LoVo (cell line): ENCODE results near the gene HACL1.
A peak's percentile ranks its signal among the peaks of the same experiment; 100 is the strongest.
"Not testable (repeated sequence)": the region's sequence is repeated elsewhere in the genome, so short reads cannot be mapped to it uniquely, and the experiment has no call there.

Source experiments
- DNase-seq: peaks from one replicate; pipeline ENCODE4 v3.0.0-alpha.2; 2016; ENCODE audit warnings: low spot score

The HACL1 gene

DNA sequence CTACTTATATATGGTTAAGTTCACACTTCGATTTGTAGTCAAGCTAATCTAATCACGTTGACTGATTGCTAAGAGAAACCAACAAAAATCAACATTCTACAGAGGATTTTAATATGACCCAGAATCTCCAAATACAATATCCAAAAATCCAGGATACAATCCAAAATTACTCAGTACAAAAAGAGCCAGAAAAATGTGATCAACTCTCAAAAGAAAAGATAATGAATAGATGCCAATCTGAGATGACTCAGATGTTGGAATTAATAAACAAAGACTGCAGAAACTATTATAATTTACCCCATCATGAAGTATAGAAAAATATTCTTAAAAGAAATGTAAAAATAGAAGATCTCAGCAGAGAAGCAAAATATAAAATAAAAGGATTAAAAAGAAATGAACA is 22.3 kb downstream of the HACL1 start:
- DNase-seq, result no peak

DNA sequence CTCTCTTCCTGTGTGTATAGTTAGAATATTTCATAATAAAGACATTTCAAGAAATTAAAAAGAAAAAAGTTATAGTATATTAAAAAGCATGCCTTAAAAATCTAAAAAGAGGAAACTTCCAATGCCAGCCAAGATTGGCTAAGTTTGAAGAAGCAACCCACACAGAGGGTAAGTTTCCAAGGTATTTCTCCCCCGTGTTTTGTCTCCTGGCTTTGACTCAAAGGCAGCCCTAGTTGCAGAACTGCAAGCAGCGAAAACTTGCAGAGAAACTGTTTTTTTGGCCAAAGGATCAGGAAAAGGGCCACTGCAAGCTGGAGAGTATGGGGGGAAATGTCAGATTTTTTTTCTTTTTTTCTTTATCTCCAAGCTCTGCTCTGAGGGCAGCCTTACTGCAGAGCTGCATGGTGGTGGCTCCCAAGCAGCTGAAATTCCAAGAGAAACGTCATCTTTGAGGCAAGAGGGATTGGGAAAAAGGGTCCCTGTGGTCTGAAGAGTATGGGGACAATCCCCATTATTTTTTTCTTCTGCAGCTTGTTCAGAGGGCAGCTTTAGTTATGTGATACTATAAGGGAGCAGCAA is 23.0 kb downstream of the HACL1 start:
- DNase-seq, result no peak

GRCh38 chr3:15576475-15576874 is 24.9 kb downstream of the HACL1 start:
- no peak for DNase-seq

DNA sequence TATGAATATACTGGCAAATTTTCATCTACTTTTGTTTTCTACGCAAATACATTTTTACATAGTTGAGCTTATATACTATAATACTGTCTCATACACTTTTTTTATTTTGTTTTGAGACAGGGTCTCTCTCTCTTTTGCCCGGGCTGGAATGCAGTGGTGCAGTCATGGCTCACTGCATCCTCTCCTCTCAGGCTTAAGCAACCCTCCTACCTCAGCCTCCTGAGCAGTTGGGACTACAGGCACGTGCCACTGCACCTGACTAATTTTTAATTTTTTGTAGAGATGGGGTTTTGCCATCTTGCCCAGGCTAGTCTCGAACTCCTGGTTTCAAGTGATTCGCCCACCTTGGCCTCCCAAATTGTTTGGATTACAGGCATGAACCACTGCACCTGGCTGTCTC is 25.9 kb downstream of the HACL1 start:
- DNase-seq, result no peak

GRCh38 chr3:15572138-15572537 is 29.2 kb downstream of the HACL1 start:
- no peak for DNase-seq

DNA sequence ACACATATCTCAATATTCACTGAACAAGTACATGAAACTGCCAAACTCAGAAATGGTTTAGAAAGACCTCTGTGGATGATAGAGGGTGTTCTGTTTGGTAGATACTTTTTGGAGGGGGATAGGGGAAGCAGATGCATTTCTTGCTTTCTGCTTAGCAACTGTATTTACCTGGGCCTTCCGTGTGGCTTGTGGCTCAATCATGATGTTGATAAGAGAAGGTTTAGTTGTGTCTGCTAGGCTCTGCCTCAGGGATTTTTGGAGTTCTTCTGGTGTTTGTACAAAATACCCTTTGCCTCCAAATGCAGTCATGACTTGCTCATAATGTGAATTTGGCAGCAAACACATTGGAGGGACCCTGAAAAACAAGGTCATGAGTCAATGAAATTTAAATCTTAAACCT is 38.2 kb downstream of the HACL1 start:
- no peak for DNase-seq

- DNase-seq, result no peak
Measured at GRCh38 chr3:15562560-15562959, 38.8 kb downstream of the HACL1 start.

GRCh38 chr3:15558581-15558980 is 42.8 kb downstream of the HACL1 start:
- DNase-seq, result no peak

GRCh38 chr3:15557511-15557946 is 43.8 kb downstream of the HACL1 start:
- peak; percentile 66 for DNase-seq

GRCh38 chr3:15556512-15556911 is 44.9 kb downstream of the HACL1 start:
- DNase-seq, result no peak

DNA sequence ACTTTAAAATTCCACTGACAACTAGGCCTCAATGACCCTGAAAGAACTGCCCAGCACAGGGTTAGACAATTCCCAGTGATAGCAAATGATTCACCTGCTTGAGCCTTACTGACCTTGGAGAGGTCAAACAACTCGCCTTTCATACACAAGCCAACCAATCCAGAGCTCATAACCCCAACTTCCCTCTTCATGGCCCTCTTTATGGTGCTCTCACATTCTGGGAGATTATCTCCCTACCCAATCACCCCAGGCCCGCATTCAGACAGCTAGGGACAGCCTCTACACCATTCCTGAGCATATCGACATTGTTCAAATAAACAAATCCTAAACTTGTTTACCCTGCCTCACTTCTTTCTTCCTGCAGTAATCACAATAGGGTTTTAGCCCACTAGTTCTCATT is 47.6 kb downstream of the HACL1 start:
- DNase-seq, result no peak

DNA sequence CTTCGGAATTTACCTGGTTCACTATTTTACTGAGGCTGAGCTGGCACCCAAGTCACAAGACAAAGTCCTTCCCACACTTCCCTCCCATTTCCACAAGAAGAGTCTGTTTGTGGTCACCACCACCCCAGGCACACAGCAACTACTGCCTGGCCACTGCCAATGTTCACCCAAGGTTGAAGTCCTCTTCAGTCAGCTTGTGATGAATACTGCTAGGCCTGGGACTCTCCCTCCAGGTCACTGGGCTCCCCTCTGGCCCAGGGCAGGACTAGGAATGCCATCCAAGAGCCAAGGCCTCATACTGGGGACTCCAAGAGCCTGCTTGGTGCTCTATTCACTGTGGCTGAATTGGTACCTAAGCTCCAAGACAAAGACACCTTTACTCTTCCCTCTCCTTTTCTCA is 49.5 kb downstream of the HACL1 start:
- no peak for DNase-seq

- no peak for DNase-seq
Measured at GRCh38 chr3:15549846-15550245, 51.5 kb downstream of the HACL1 start.

DNA sequence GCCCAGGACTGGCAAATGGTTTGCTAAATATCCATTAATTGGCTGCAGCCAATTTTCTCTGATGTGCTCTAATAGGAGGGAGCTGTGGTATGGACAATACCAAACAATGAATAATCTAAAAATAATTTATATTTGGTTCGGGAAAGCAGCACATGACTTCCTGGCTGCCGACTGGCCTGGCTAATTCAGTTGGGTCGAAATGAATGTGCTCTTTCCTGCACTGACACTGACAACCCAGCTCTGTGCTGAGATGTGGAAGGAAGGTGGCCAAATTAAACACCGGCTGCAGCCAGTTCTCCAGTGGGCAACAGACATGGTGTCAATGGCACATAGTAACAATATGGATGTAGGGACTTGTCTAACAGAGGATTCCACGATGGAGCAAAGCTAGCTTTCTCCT is 58.8 kb downstream of the HACL1 start:
- no peak for DNase-seq

GRCh38 chr3:15541371-15541770 is 60.0 kb downstream of the HACL1 start:
- DNase-seq, result no peak

GRCh38 chr3:15539066-15539465 is 62.3 kb downstream of the HACL1 start:
- DNase-seq, result no peak

DNA sequence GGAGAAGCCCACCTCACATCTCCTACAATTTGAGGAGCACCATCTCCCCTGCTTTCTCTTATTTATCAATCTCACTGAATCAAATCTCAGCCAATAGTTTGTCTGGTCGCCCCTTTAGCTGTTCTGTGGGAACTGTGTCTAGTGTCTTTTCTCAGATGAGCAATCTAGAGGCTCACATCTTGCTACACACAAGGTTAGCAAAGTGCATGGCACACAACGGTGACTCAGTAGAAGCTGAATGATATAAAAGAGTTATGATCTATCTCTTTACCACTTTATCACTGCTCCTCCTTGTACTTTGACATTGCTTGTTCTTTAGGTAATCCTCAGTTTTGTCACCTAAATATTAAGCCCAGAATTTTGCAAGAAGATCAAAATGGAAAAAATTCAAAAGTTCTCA is 63.0 kb downstream of the HACL1 start:
- DNase-seq, result no peak

- no peak for DNase-seq
Measured at GRCh38 chr3:15536856-15537255, 64.5 kb downstream of the HACL1 start.

DNA sequence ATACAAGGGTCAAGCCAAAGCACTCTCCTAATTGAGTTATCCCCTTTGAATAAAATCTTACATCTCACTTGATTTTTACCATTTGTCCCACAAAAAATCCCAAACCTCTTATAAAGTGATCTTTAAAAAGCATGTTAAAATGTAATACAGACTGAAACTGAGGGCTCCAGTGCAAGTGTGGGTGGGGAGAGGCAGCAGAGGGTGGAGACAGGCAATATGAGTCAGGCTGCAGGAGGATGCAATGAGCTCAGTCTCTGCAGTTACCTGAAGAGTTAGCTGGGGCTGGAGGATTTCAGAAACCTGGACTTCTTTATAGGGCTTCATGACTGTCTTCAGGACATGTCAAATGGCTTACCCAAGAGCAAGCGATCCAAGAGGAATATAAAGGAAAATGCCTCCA is 65.6 kb downstream of the HACL1 start:
- DNase-seq, result no peak

DNA sequence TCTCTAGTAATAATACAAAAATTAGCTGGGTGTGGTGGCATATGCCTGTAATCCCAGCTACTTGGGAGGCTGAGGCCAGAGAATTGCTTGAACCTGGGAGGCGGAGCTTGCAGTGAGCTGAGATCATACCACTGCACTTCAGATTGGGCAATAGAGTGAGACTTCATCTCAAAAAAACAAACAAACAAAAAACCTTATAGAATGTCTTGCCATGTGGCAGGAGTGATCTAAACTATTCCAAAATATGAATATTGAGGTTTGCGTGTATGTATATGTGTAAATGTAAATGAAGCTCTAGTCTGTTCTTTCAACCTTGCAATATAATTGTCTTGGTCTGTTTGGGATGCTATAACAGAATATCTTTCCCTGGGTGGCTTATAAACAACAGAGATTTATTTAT is 68.8 kb downstream of the HACL1 start:
- not testable (repeated sequence) for DNase-seq

DNA sequence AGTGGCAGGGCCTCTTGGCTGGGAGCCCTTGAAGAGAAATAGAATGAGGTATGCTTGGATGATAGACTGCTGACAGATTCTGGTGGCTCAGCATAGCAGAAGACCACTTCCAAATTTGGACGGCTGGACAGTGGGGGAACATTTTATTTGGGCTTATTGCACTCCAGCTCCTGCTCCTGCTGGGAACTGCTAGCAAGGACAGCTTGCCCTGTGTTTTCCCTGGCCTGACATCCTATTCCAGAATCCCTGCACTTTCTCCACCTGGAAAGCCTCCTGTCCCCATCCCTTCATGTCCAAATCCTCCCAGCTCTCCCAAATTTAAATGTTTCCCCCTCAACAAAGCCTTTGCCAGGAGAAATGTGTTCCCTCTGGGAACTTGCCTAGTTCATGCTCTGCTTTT is 70.0 kb downstream of the HACL1 start:
- DNase-seq, result no peak

GRCh38 chr3:15528854-15529537 is 72.4 kb downstream of the HACL1 start:
- DNase-seq, result no peak

DNA sequence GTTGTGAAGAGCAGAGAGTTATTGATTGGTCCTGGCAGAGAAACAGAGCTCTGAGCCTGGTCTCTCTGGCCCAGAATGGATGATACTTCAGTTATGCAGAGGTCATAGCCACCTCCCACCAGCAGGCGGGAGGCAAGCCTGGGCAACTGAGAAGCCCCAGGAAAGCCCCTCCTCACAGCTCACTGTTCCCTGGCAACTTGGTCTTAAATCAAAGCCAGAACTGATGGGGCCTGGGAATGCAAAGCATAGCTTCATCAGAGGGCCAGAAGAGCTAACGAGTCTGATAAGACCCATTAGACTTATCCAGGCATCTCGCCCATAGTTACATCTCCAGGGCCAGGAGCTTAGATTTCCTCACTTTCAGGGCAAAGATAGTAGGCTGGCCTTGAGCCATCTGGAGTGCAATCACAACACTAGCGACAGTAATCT is 74.3 kb downstream of the HACL1 start:
- no peak for DNase-seq

DNA sequence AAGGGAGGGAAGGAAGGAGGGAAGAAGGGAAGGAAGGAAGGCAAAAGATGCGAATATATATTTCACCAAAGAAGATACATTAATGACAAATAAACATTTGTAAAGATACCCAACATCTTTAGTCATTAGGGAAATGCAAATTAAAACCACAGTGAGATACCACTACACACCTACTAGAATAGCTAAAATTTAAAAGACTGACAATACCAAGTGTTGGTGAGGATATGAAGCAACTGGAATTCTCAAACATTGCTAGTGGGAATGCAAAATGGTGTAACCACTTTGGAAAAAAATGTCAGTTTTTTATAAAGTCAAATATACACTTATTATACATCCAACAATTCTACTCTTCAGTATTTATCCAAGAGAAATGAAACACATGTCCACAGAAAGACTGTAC is 75.6 kb downstream of the HACL1 start:
- no peak for DNase-seq
